D341Med (cell line): ENCODE data around the gene ITSN1.
"Not testable (repeated sequence)": the region's sequence is repeated elsewhere in the genome, so short reads cannot be mapped to it uniquely, and the experiment has no call there.

Experiments
- DNase-seq: peaks from one replicate; pipeline ENCODE4 v3.0.0; 2012; ENCODE audit warnings: low spot score

The ITSN1 gene

GRCh38 chr21:33863191-33863590, 220.9 kb downstream of the ITSN1 start:
- DNase-seq, result not testable (repeated sequence)

DNA sequence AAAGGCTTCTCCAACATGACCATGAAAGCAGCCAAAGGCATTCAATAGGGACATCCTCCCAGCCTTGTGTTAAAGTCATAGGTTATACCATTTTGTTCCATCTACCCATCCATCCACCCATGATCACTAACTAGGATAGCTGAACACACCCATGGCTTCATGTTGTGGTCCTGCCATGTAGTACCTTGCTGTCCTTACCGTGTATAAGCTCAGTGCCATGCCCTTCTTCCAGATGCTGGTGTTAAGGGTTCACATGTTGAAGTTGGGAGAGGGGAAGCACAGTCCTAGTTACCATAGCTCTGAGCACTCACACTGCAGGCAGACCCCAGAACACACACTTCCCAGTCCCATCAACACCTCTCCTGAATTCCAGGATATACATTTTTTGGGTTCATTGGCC, 221.8 kb downstream of the ITSN1 start:
- DNase-seq, result no peak

GRCh38 chr21:33865176-33865575, 222.9 kb downstream of the ITSN1 start:
- no peak for DNase-seq

DNA sequence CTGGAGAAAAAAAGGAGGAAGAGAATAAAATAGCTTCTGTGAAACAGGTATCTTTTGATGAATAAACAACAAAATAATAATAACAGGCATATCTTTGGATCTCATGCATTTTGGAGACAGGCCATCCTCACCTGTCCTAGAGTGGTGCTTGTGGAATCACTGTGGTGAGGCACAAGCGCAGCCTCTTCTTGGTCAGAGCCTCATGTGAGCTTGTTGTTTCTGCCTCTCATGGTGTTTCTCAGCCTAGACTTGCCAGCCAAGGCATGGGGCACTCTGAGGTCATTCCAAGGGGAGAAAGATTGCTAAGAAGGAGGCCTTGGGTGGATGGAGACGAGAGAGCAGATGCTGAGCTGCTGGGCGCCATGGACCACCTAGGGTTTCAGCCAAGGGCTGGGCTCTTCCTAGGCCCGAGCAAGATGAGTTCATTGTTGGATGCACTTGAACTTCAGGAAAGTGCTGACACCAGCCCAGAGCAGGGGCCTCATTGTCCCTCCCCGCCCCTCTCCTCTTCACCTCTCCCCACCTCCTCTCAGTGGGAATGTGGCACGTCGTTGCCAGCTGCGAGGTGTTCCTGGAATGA, 223.8 kb downstream of the ITSN1 start:
- DNase-seq, result no peak

DNA sequence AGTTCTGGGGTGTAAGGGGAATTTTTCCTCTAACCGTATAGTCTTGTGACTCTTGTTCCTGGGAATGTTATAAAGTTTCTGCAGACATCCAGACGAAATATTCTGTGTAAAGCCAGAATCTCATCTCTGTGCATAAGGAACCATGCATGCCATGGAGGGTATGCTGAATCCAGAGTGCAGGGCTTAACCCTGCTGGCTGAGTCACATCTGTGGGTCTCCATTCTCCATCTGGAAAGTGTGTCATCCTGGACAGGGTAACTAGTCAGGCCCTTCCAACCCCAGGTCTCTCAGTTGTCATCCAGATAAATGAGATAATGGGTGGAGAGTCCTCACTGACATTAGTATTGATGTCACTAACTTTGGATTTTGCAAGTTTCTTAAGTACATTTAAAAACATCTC, 224.5 kb downstream of the ITSN1 start:
- no peak for DNase-seq

DNA sequence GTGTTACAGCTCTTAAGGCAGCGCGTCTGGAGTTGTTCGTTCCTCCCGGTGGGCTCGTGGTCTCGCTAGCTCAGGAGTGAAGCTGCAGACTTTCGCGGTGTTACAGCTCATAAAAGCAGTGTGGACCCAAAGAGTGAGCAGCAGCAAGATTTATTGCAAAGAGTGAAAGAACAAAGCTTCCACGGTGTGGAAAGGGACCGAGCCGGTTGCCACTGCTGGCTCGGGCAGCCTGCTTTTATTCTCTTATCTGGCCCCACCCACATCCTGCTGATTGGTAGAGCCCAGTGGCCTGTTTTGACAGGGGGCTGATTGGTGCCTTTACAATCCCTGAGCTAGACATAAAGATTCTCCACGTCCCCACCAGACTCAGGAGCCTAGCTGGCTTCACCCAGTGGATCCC, 225.6 kb downstream of the ITSN1 start:
- not testable (repeated sequence) for DNase-seq

- no peak for DNase-seq
Observed at GRCh38 chr21:33869873-33870272, 227.6 kb downstream of the ITSN1 start.

DNA sequence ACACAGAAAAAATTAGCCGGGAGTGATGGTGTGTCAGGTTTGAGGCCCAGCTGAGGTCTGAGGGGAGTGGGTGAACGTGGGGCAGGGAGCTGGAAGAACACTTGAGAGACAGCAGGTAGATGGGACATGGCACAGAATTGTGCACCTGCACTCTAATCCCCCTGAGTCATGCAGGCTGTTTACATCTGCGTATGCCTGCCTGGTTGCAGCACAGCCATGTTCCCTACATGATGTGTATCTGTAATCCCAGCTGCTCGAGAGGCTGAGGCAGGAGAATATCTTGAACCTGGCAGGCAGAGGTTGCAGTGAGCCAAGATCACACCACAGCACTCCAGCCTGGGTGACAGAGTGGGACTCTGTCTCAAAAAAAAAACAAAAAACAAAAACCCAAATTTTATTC, 228.5 kb downstream of the ITSN1 start:
- no peak for DNase-seq

DNA sequence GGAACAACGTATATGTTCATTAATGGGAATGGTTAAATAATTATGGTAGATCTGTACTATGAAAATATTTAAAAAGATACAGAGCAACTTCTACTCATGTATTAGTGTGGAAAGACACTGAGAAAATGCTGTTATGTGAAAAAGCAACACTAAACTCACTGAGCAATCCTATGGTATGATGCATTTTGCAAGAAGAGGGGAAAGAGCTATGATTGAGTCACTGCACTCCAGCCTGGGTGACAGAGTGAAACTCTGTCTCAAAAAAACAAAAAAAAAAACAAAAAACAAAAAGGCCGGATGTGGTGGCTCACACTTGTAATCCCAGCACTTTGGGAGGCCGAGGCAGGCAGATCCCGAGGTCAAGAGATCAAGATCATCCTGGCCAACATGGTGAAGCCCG, 228.9 kb downstream of the ITSN1 start:
- no peak for DNase-seq

DNA sequence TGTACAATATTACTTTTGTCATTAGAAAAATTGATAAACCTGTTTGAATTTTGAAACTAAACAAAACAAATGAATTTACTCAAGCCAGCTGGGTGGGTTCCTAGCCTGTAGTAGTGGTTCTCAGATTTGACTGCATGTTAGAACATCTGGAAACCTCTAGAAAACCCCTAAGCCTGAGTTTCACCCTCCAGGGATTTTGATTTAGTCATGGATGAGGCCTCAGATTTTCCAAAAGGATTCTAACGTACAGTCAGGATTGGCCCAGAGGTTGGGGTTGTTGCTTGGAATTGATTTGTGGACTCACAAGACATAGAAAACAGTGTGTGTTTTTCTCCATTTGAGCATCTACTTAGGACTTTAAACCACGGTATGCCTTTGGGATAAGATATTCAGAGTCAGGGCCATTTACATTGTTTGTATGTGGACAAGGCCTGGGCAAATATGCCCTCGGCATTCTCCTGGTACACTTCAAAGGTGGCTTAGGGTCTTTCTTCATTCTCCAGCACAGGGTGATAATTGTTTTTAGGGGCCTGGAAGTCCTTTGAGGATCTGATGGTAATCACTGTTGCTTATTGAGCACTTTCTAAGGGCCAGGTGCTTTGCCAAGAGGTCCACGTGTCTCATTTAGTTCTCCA, 230.7 kb downstream of the ITSN1 start:
- no peak for DNase-seq

DNA sequence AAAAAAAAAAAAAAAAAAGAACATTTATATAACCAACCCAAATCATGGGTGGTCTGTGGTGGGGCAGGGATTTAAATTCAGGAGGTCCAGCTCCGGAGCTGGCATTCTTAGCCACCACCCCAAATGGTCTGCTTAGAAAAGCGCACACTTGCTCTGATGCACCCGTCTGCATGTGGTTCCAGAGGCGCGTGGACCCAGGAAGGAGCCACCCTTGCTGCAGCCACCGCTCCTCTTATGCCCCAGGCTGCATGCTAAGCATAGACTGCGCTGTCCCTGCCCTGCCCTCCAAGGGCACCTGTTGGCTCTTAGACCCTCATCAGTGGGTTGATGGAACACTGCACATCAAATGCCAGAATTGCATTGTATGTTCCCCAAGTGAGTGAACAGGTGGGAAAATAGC, 231.9 kb downstream of the ITSN1 start:
- DNase-seq, result no peak

DNA sequence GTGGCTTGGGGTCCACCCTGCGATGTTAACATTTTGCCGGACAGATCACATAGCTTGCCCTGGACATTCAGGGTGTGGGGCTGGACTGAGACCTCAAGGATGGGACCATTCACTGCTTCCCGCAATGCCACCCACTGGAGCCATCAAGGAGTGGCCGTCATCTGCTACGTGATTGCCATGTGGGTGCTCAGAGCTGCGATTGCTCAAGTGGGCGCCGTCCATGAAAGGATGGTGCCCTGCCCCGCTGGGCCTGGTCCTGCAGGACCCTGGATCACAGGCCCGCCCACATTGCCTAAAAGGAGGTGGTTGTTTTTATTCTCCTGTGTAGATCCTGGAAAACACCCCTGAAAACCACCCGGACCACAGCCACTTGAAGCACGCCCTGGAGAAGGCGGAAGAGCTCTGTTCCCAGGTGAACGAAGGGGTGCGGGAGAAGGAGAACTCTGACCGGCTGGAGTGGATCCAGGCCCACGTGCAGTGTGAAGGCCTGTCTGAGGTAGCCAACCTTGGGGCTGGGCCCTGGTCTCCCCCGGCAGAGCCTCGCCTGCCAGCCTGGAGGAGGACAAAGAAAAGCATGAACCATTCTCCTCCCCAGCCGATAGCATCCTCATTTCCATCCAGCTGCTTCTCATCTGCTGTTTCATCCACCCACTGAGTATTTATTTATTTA, 232.9 kb downstream of the ITSN1 start:
- DNase-seq, result no peak

GRCh38 chr21:33878824-33879223, 236.5 kb downstream of the ITSN1 start:
- no peak for DNase-seq

GRCh38 chr21:33880626-33881025, 238.3 kb downstream of the ITSN1 start:
- no peak for DNase-seq

DNA sequence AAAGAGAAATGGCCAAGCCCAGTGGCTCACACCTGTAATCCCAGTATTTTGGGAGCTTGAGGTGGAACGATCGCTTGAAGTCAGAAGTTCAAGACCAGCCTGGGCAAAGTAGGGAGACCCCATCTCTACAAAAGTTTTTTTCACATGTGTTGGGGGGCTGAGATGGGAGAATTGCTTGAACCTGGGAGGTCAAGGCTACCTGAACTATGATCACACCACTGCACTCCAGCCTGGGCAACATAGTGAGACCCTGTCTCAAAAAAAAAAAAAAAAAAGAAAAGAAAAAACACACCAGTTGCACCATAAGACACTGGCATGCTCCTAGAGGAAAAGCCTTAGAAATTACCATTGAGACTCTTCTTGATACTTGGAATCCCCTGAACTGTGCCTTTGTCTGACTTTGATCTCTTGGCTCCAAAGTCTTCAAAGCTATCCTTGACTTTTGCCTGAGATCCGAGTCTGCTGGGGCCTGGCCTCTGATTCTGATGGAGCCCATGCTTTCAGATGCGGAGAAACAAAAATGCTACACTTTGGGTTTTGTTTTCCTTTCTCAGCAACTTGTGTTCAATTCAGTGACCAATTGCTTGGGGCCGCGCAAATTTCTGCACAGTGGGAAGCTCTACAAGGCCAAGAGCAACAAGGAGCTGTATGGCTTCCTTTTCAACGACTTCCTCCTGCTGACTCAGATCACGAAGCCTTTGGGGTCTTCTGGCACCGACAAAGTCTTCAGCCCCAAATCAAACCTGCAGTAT, 239.6 kb downstream of the ITSN1 start:
- DNase-seq, result no peak

GRCh38 chr21:33883118-33883517, 240.8 kb downstream of the ITSN1 start:
- DNase-seq, result no peak

DNA sequence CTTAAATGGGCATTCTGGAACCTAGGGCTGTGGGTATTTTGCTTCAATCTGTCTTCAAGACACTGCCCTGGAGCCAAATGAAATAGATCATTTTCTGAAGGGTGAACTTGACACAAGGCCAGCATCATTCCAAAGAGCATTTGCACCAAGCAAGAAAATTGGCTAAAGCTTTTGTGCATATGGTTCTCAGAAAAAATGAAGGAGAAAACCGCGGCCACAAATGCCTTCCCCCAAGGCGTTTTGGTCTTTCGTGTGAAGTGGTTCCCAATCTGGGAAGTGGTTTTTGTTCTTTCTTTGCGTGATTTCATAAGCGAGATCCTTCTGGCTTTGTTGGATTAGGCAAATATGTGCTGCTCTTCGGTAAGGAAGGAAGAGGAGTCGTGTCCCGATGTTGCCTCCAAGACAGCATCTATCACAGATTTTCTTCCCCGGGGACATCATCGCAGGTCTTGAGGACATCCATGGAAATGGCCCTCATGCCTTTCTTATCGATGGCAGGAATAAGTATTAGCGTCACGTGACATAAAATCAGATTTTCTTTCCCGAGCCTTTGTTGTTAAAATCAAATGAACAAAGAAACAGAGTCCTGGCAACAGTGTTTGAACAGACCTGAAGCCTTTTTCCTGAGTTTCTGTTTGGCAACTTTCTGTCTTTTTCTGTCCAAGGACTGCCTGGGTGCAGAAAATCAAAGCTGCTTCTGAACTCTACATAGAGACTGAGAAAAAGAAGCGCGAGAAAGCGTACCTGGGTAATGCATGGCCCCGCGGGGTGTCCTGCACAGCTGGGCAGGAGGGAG, 242.3 kb downstream of the ITSN1 start:
- DNase-seq, result no peak

DNA sequence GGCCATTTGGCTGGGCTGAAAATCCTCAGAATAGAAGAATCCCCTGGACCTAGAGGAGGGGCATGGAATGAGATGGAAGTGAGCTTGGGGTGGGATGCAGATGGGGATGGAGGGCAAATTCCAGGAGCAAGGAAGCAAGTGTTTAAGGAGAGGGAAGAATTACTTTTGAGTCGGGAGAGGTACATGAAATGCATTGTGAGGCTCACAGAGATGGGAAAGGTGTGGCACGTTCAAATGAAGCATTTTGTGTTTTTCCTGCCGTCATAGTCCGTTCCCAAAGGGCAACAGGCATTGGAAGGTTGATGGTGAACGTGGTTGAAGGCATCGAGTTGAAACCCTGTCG, 242.8 kb downstream of the ITSN1 start:
- DNase-seq, result no peak

- DNase-seq, result no peak
Observed at GRCh38 chr21:33886321-33886720, 244.0 kb downstream of the ITSN1 start.

DNA sequence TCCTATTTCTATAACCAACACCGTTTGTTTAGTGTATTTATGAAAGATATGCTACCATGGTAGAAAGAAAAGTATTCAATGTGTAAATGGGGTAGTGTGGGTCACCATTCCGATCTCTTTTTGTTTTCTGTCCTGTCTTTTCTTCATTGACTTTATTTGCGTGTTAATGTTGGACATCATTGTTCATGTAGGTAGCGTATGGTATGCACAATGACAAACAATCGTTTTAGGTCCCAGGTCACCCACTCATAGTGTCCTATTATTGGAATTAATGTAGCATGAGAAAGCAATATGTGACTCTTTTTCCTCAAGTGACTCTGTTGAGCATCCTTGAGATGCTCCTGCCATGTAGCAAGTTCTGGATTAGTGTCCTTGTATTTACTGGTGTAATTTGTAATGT, 247.9 kb downstream of the ITSN1 start:
- DNase-seq, result no peak

- no peak for DNase-seq
Observed at GRCh38 chr21:33892853-33893252, 250.6 kb downstream of the ITSN1 start.

GRCh38 chr21:33893917-33894316, 251.6 kb downstream of the ITSN1 start:
- DNase-seq, result no peak
